HG02798 (cell line): ENCODE results near the gene ZCCHC4.
A peak's percentile ranks its signal among the peaks of the same experiment; 100 is the strongest.

ENCODE experiments used
- ATAC-seq: cut with Tn5 transposase; IDR thresholded peaks from one replicate; pipeline ENCODE4 v1.9.1; 2021; ENCODE audit warnings: mild to moderate bottlenecking; ENCODE audit not compliant: unreplicated experiment, poor library complexity

Gene ZCCHC4

GRCh38 chr4:25312496-25313200, at the start of gene ZCCHC4:
Gene ZCCHC4 (plus strand): TSS chr4:25312774. CDS start chr4:25312810, 36 bp downstream.
- peak; percentile 90 for ATAC-seq

- no peak for ATAC-seq
These were observed 40.7 kb upstream of the ZCCHC4 start for GRCh38 chr4:25271866-25272265.

- no peak for ATAC-seq
These were observed 32.4 kb upstream of the ZCCHC4 start for GRCh38 chr4:25280210-25280609.

GRCh38 chr4:25283948-25284347, 28.6 kb upstream of the ZCCHC4 start:
- no peak for ATAC-seq

- no peak for ATAC-seq
These were observed 28.1 kb upstream of the ZCCHC4 start for GRCh38 chr4:25284466-25284865.

- no peak for ATAC-seq
These were observed 22.0 kb upstream of the ZCCHC4 start for GRCh38 chr4:25290490-25291067.

- ATAC-seq: no peak
These were observed 21.3 kb upstream of the ZCCHC4 start for GRCh38 chr4:25291158-25291733.

- no peak for ATAC-seq
These were observed 14.9 kb upstream of the ZCCHC4 start for GRCh38 chr4:25297528-25298242.

GRCh38 chr4:25299476-25300203, 12.9 kb upstream of the ZCCHC4 start:
- no peak for ATAC-seq

GRCh38 chr4:25301471-25301870, 11.1 kb upstream of the ZCCHC4 start:
- no peak for ATAC-seq

GRCh38 chr4:25302626-25303025, 9.9 kb upstream of the ZCCHC4 start:
- ATAC-seq: no peak

- ATAC-seq: no peak
These were observed 9.0 kb upstream of the ZCCHC4 start for GRCh38 chr4:25303578-25303977.

- no peak for ATAC-seq
These were observed 6.0 kb upstream of the ZCCHC4 start for GRCh38 chr4:25306518-25307057.

GRCh38 chr4:25307596-25307995, 5.0 kb upstream of the ZCCHC4 start:
- no peak for ATAC-seq

- ATAC-seq: no peak
These were observed 4.3 kb upstream of the ZCCHC4 start for GRCh38 chr4:25308306-25308705.

- no peak for ATAC-seq
These were observed 3.8 kb upstream of the ZCCHC4 start for GRCh38 chr4:25308761-25309160.

GRCh38 chr4:25310066-25310802, 2.3 kb upstream of the ZCCHC4 start:
- peak; percentile 55 for ATAC-seq

GRCh38 chr4:25310803-25311166, 1.8 kb upstream of the ZCCHC4 start:
- no peak for ATAC-seq

- ATAC-seq: no peak
These were observed 774 bp downstream of the ZCCHC4 start for GRCh38 chr4:25313201-25313895.
